Fibroblast of lung (primary cell): ENCODE results near the gene CHCHD10. TPM values are rescaled to one million over a fixed set of nuclear protein-coding genes. Genes with fewer than 3 reads are reported as not detected.

Experiments
- DNase-seq, 2 donors: peaks; one replicate each; pipeline versions ENCODE4 v3.0.0 to v3.0.0-alpha.2; 2010; ENCODE audit warnings: low read depth in 2 of 2
- H2AFZ ChIP-seq: 2 replicates; pipeline ENCODE4 v1.5.1; 2012; ENCODE audit warnings: low read length, control low read depth, inconsistent platforms
- H3K27ac ChIP-seq: 2 replicates; pipeline ENCODE4 v1.5.1; 2011; ENCODE audit warnings: low read length, control low read depth; ENCODE audit not compliant: insufficient read depth
- H3K27me3 ChIP-seq: 2 replicates; pipeline ENCODE4 v1.5.1; 2011; ENCODE audit warnings: mild to moderate bottlenecking, low read length; ENCODE audit not compliant: control insufficient read depth, insufficient read depth
- H3K36me3 ChIP-seq: 2 replicates; pipeline ENCODE4 v1.5.1; 2011; ENCODE audit warnings: low read length; ENCODE audit not compliant: control insufficient read depth, insufficient read depth
- H3K4me1 ChIP-seq: 2 replicates; pipeline ENCODE4 v1.5.1; 2011; ENCODE audit warnings: low read length; ENCODE audit not compliant: control insufficient read depth, insufficient read depth; ENCODE audit errors: extremely low read depth
- H3K4me2 ChIP-seq: 2 replicates; pipeline ENCODE4 v1.5.1; 2011; ENCODE audit warnings: low read length, control low read depth; ENCODE audit not compliant: insufficient read depth; ENCODE audit errors: extremely low read depth
- H3K4me3 ChIP-seq, 4 experiments: fragments of 200-600 bp in 1 of 4; sonication (generic) in 1 of 4; replicated peaks in 1 of 4; 2 replicates each; pipeline ENCODE4 v1.5.1; 2011 to 2016; ENCODE audit warnings: low read length in 4 of 4, low read depth in 3 of 4, mild to moderate bottlenecking in 3 of 4, control low read depth in 2 of 4, inconsistent platforms in 1 of 4, mixed read lengths in 1 of 4; ENCODE audit not compliant: insufficient read depth in 1 of 4; ENCODE audit errors: control extremely low read depth in 1 of 4
- H3K79me2 ChIP-seq: 2 replicates; pipeline ENCODE4 v1.5.1; 2012; ENCODE audit warnings: mild to moderate bottlenecking, low read length, inconsistent platforms; ENCODE audit not compliant: control insufficient read depth, insufficient read depth
- H3K9ac ChIP-seq: 2 replicates; pipeline ENCODE4 v1.5.1; 2011; ENCODE audit warnings: mild to moderate bottlenecking, low read length, control low read depth; ENCODE audit not compliant: insufficient read depth
- H3K9me3 ChIP-seq: 2 replicates; pipeline ENCODE4 v1.5.1; 2012; ENCODE audit warnings: low read depth, low read length; ENCODE audit not compliant: control insufficient read depth, insufficient read depth
- H4K20me1 ChIP-seq: 2 replicates; pipeline ENCODE4 v1.5.1; 2011; ENCODE audit warnings: low read length; ENCODE audit not compliant: control insufficient read depth, insufficient read depth; ENCODE audit errors: extremely low read depth
- CTCF ChIP-seq, 2 donors: IDR thresholded peaks in 1 of 2; conservative IDR thresholded peaks in 1 of 2; 1 replicate in 1 of 2; 2 replicates in 1 of 2; pipeline ENCODE4 v1.5.1; 2011 to 2012; ENCODE audit warnings: low read length in 2 of 2, control low read depth in 1 of 2, inconsistent platforms in 1 of 2, low read depth in 1 of 2, mild to moderate bottlenecking in 1 of 2
- EZH2 ChIP-seq: IDR thresholded peaks from 2 replicates; pipeline ENCODE4 v1.5.1; 2012; ENCODE audit warnings: low read length, control low read depth, mild to moderate bottlenecking; ENCODE audit errors: missing control alignments
- polyA plus RNA-seq, 2 donors: library from polyadenylated mRNA; depleted of rRNA in 1 of 2; stranded (reverse) in 1 of 2; unstranded in 1 of 2; fragments of >200 nt; gene quantifications; 2 replicates each; pipeline ENCODE4 v1.2.1, GENCODE V29; 2011 to 2012; ENCODE audit warnings: missing spikeins in 1 of 2
- total RNA-seq: library from RNA; depleted of rRNA; stranded (reverse); fragments of >200 nt; gene quantifications from 2 replicates; pipeline ENCODE4 v1.2.1, GENCODE V29; 2014

The CHCHD10 gene
- total and polyA plus RNA-seq, 2 donors (not counting 1 experiment from before 2014, with no cell fraction given): 5.4 to 11.4 TPM

GRCh38 chr22:23775779-23776375 is 8.1 kb upstream of the CHCHD10 start:
- Histone ChIP-seq H3K9me3 (no peaks in the 10 kb centered on the region), H3K9ac (no peak overlapping the region), H3K27ac (no peak overlapping the region), H3K27me3 (no peaks in the 10 kb centered on the region), H4K20me1 (no peaks in the 10 kb centered on the region), H3K4me1 (peaks cover 12% of the 10 kb centered on the region), H3K79me2 (no peaks in the 10 kb centered on the region), H3K4me3 (no peak overlapping the region), H3K36me3 (no peaks in the 10 kb centered on the region), H2AFZ (no peak overlapping the region), H3K4me2 (no peak overlapping the region)
- no peak for TF ChIP-seq EZH2
- TF ChIP-seq CTCF (conservative IDR thresholded peaks at IDR 0.05 in 1 of 2, IDR thresholded peaks at IDR 0.05 in 1 of 2; ENCODE audit: low read depth in 1 of 2, low read length in 2 of 2): no peak
- no peak for DNase-seq

- Histone ChIP-seq H3K27me3 (no peaks in the 10 kb centered on the region), H3K79me2 (no peaks in the 10 kb centered on the region), H3K4me2 (no peak overlapping the region), H3K9me3 (no peaks in the 10 kb centered on the region), H2AFZ (no peak overlapping the region), H3K4me3 (no peak overlapping the region), H4K20me1 (no peaks in the 10 kb centered on the region), H3K9ac (no peak overlapping the region), H3K4me1 (peaks cover 12% of the 10 kb centered on the region), H3K27ac (no peak overlapping the region), H3K36me3 (no peaks in the 10 kb centered on the region)
- no peak for TF ChIP-seq CTCF (conservative IDR thresholded peaks at IDR 0.05 in 1 of 2, IDR thresholded peaks at IDR 0.05 in 1 of 2; ENCODE audit: low read depth in 1 of 2, low read length in 2 of 2)
- DNase-seq: peak; percentile 76 to 77
Measured at GRCh38 chr22:23774922-23775436, 7.2 kb upstream of the CHCHD10 start.

GRCh38 chr22:23774114-23774921 is 6.5 kb upstream of the CHCHD10 start:
- Histone ChIP-seq H3K4me1 (peaks cover 12% of the 10 kb centered on the region), H3K9ac (no peak overlapping the region), H3K9me3 (no peaks in the 10 kb centered on the region), H3K4me3 (no peak overlapping the region), H3K36me3 (no peaks in the 10 kb centered on the region), H3K4me2 (no peak overlapping the region), H3K27me3 (no peaks in the 10 kb centered on the region), H4K20me1 (no peaks in the 10 kb centered on the region), H3K27ac (no peak overlapping the region), H2AFZ (no peak overlapping the region), H3K79me2 (no peaks in the 10 kb centered on the region)
- TF ChIP-seq CTCF (conservative IDR thresholded peaks at IDR 0.05 in 1 of 2, IDR thresholded peaks at IDR 0.05 in 1 of 2; ENCODE audit: low read depth in 1 of 2, low read length in 2 of 2) (no peak), EZH2 (no peak)
- DNase-seq: no peak
